GM21619 (cell line): Measurements from ENCODE around the gene TMEM107.
"Not testable (repeated sequence)": the region's sequence is repeated elsewhere in the genome, so short reads cannot be mapped to it uniquely, and the experiment has no call there.

ENCODE experiments used
- ATAC-seq: cut with Tn5 transposase; IDR thresholded peaks from one replicate; pipeline ENCODE4 v1.9.1; 2021; ENCODE audit not compliant: unreplicated experiment

The TMEM107 gene

GRCh38 chr17:8176197-8176940, at the start of gene TMEM107:
Gene TMEM107 (minus strand): TSS chr17:8176380. CDS start chr17:8176286, 94 bp downstream.
- peak; percentile 39 for ATAC-seq

- no peak for ATAC-seq
Observed at GRCh38 chr17:8224891-8225812, 49.0 kb upstream of the TMEM107 start.

DNA sequence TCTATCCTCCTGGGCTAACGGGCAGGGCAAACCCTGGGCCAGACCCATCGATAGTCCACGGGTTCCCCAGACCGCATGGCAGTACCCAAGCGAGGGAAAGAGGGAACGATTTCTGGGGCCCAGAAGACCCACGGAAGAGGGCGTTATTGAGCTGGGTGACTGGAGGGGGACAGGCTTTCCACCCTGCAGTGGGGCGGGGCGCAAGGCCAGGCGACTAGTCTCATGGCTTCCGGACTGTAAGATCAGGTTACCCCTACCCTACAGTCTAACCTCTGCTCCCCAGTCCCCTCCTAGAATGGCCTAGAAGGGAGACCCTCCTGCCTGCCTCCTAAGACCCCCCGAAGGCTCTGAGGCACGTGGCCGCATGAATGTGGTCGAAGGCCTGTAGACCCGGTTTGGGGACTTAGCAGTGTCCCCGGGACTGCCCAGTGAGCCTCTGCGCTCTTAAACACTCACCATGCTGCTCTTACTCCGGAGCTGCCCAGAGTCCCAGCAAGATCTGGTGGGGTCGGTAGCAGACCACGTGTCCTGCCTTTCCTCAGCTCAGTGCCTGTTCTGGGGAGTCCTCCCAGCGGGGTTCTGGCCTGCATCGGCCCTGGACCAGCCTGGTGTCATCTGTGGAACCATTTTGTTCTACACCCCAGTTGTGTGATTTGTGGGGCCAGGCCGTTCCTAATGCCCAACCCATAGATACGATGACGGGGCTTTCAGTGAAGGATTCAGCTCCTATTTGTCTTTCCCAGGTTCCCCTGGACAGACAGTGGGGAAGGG, 47.4 kb upstream of the TMEM107 start:
- ATAC-seq: no peak

- peak; percentile 27 for ATAC-seq
Observed at GRCh38 chr17:8222630-8223355, 46.6 kb upstream of the TMEM107 start.

GRCh38 chr17:8222380-8222629, 46.1 kb upstream of the TMEM107 start:
- peak; percentile 24 for ATAC-seq

DNA sequence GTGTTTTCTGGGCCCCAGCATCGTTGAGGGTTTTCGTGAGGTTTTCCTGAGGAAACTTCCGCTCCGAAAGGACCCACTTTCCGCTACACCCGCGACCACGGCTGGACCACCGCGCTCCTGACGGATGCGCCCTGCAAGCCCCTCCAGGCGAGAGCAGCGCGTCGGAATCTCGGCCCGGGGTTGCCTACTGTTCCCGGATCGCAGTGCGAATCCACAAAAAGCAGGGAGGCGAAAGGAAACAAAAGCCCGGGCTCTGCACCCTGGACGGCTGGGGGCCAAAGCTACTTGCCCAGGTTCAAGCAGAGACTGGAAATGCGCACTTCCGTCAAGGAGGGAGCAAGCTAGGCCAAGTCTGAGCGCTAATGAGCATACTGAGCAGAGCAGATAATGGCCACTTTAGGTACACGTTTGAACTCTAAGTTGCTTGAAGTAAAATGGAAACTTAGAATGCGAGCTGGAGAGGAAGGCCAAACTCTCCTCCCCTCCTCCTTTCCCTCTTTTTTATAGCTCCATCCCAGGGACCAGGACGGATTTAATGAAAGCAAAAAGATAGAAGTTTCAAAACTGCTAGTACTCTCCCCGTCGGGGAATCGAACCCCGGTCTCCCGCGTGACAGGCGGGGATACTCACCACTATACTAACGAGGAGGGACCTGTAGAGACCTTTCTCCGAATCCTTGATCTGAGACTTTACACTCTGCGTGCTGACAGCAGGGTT, 45.6 kb upstream of the TMEM107 start:
- peak; percentile 40 for ATAC-seq

DNA sequence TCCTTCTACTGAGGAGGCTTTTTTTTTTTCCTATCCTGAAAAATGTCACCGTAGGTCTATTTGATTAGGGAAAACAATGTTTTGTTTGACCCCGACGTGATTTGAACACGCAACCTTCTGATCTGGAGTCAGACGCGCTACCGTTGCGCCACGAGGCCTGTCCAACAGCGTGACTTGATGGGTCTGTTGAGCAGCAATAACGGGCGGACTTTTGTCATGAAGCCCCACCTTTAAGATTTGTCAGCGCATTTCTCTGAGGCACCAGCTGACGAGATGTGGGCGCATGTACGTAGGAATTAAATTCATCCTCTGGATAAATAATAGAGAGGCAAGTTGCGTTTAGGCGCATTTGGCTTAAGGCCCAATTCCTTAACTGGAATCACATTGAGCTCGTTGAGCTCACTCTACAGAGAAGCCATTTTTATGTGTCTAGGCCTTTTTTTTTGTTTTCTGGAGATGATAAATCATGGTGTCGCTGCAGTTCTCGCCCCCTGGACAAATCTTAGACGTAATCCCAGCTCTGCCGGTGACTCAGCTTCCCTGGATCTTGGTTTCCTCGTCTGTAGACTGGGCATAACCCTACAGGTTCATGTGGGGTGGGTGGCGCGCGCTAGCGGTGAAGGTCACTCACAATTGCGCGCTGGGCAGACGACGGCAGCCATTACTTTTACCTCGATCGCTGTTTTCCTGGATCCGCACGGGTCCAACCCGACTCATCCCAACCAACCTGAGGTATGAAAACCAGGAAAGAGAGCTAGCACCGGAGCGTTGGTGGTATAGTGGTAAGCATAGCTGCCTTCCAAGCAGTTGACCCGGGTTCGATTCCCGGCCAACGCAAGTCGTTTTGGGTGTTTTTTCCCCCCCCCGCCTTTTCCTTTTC, 44.8 kb upstream of the TMEM107 start:
- ATAC-seq: no peak

DNA sequence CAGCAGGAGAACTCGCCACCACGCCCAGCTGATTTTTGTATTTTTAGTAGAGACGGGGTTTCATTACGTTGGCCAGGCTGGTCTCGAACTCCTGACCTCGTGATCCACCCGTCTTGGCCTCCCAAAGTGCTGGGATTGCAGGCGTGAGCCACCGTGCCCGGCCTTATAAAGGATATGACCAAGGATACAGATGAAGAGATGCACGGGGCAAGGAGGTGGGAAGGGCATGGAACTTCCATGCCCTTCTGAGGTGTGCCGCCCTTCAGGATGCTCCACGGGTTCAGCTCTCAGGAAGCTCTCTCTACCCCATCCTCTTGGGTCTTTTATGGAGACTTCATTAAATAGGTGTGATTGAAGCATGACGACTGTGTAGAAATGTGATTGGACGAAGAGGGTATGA, 37.8 kb upstream of the TMEM107 start:
- ATAC-seq: not testable (repeated sequence)

- no peak for ATAC-seq
Observed at GRCh38 chr17:8212312-8213180, 36.4 kb upstream of the TMEM107 start.

GRCh38 chr17:8210761-8211458, 34.7 kb upstream of the TMEM107 start:
- ATAC-seq: no peak

GRCh38 chr17:8209907-8210760, 34.0 kb upstream of the TMEM107 start, which contains the start of gene AURKB:
Gene AURKB (minus strand): TSS chr17:8210575. CDS start chr17:8210224, 351 bp downstream.
- ATAC-seq: peak; percentile 77

- ATAC-seq: no peak
Observed at GRCh38 chr17:8206536-8206935, 30.4 kb upstream of the TMEM107 start.

GRCh38 chr17:8204761-8205555, 28.8 kb upstream of the TMEM107 start:
- no peak for ATAC-seq

DNA sequence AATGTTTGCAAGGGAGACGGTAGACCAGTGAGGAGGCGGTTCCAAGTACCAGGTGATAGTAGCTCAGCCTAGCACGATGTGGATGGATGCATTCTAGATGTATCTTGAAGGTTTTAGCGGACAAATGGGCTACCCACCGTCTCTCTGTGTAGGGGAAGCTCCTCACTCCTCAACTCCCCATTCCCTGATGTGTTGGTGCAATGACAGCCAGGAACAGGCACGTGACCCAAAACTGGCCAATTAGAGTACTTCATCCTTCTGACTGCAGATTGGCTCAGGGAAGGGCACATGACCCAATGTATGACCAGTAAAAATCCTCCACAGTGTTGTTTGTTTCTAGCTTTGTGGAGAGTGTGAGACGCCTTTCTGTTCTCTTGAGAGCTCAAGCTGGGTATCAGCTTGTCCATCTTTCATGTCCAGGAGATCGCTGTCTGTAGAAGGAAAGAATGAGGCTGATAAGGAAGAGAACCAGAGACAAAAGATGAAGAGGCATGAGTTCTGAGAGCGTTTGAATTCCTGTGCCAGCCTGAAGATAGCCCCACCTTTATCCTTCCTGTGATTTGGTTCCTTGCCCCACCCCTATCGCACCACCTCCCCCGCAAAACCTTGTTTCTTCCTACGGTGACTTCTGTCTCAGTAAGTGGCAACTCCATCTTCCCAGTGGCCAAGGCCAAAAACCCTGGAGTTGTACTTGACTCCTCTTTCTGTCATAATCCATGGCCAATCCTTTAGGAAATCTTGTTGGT, 16.1 kb upstream of the TMEM107 start:
- ATAC-seq: peak; percentile 34

DNA sequence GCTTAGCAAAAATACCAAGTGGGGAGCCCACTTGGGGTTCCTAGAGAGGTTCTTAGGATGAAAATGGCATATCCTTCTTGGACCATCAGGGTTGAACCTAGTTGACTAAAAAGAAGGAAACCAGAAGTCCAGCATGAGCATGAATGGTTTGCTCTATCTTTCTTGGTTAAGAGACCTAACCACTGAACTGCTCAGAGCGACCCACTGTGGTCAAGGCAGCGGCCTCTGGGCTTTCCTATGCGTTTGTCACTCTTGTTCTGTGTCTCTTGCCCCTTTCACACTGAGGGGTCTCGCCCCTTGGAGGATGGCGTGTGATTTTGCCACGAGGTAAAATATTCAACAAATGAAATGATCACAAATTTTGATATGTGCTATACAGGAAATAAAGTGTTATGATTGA, 14.3 kb upstream of the TMEM107 start:
- ATAC-seq: no peak
